Amniotic stem cell (primary cell): Measurements from ENCODE around the gene MLLT1.

Source experiments
- DNase-seq: peaks from one replicate; lab custom pipeline; 2025; lab: John Stamatoyannopoulos, UW

Gene MLLT1

GRCh38 chr19:6235031-6235951, 44.5 kb downstream of the MLLT1 start:
- no peak for DNase-seq

- DNase-seq, result no peak
Observed at GRCh38 chr19:6234527-6234926, 45.2 kb downstream of the MLLT1 start.

- no peak for DNase-seq
Observed at GRCh38 chr19:6233827-6234511, 45.8 kb downstream of the MLLT1 start.

- DNase-seq, result no peak
Observed at GRCh38 chr19:6233056-6233826, 46.5 kb downstream of the MLLT1 start.

GRCh38 chr19:6232601-6233055, 47.1 kb downstream of the MLLT1 start:
- DNase-seq, result no peak

GRCh38 chr19:6230991-6231448, 48.8 kb downstream of the MLLT1 start:
- DNase-seq, result no peak

GRCh38 chr19:6229951-6230712, 49.6 kb downstream of the MLLT1 start:
- no peak for DNase-seq

- no peak for DNase-seq
Observed at GRCh38 chr19:6229216-6229913, 50.4 kb downstream of the MLLT1 start.

GRCh38 chr19:6228551-6229215, 51.1 kb downstream of the MLLT1 start:
- DNase-seq, result no peak

- no peak for DNase-seq
Observed at GRCh38 chr19:6227936-6228325, 51.8 kb downstream of the MLLT1 start.

- DNase-seq, result no peak
Observed at GRCh38 chr19:6227156-6227935, 52.4 kb downstream of the MLLT1 start.

- DNase-seq, result no peak
Observed at GRCh38 chr19:6226444-6227155, 53.2 kb downstream of the MLLT1 start.

- no peak for DNase-seq
Observed at GRCh38 chr19:6226012-6226411, 53.8 kb downstream of the MLLT1 start.

- DNase-seq, result no peak
Observed at GRCh38 chr19:6225232-6225865, 54.4 kb downstream of the MLLT1 start.

GRCh38 chr19:6224308-6224675, 55.5 kb downstream of the MLLT1 start:
- no peak for DNase-seq

- no peak for DNase-seq
Observed at GRCh38 chr19:6223461-6224307, 56.1 kb downstream of the MLLT1 start.

GRCh38 chr19:6222884-6223283, 56.9 kb downstream of the MLLT1 start:
- no peak for DNase-seq
